GM13976 (cell line): ENCODE data around the gene PCBP3.

Experiments used
- DNase-seq: peaks from one replicate; pipeline ENCODE4 v3.0.0; 2012; ENCODE audit warnings: low spot score
- CTCF ChIP-seq: IDR thresholded peaks from 2 replicates; pipeline ENCODE4 v1.5.1; 2012; ENCODE audit warnings: borderline replicate concordance, mild to moderate bottlenecking; ENCODE audit not compliant: insufficient read depth; ENCODE audit errors: extremely low read depth, missing control alignments, control extremely low read depth
- in situ Hi-C: fragments of 300-500 bp; cut with MboI; formaldehyde crosslinking; loops from one replicate; pipeline ENCODE4 v1.12.0; 2022; ENCODE audit warnings: low sequenced_read_pairs, mixed read lengths, inconsistent platforms; ENCODE audit not compliant: unreplicated experiment

The PCBP3 gene

GRCh38 chr21:45631540-45631939, 12.0 kb upstream of the PCBP3 start:
- peak; percentile 30 for DNase-seq
- in situ Hi-C loops = no loop called here
- TF ChIP-seq CTCF = no peak

- in situ Hi-C loops = no loop called here
- DNase-seq = peak; percentile 62
- no peak for TF ChIP-seq CTCF
Measured at GRCh38 chr21:45632160-45632559, 11.4 kb upstream of the PCBP3 start.

- TF ChIP-seq CTCF = no peak
- peak; percentile 25 for DNase-seq
- in situ Hi-C loops = no loop called here
Measured at GRCh38 chr21:45632637-45633251, 10.8 kb upstream of the PCBP3 start.

- peak; percentile 39 for DNase-seq
- no peak for TF ChIP-seq CTCF
- in situ Hi-C loops = no loop called here
Measured at GRCh38 chr21:45634511-45635183, 8.9 kb upstream of the PCBP3 start.

GRCh38 chr21:45635271-45636151, 8.0 kb upstream of the PCBP3 start:
- DNase-seq = no peak
- in situ Hi-C loops = no loop called here
- no peak for TF ChIP-seq CTCF

- TF ChIP-seq CTCF = no peak
- no peak for DNase-seq
- in situ Hi-C loops = no loop called here
Measured at GRCh38 chr21:45636459-45636858, 7.1 kb upstream of the PCBP3 start.
